Renal pelvis (tissue), 4 donors: ENCODE measurements around the gene FAM20B. TPM values are rescaled to one million over a fixed set of nuclear protein-coding genes. Genes with fewer than 3 reads are reported as not detected.

Experiments used
- DNase-seq: peaks from one replicate; pipeline ENCODE4 v3.0.0-alpha.2; 2013
- polyA plus RNA-seq, 3 donors: library from polyadenylated mRNA; unstranded; fragments of 120-200 nt; gene quantifications; one replicate each; pipeline ENCODE4 v1.2.1, GENCODE V29; 2013; ENCODE audit not compliant: insufficient read length in 3 of 3

Gene FAM20B
- polyA plus RNA-seq, 3 donors: 36.9 to 42.5 (median 40.1) TPM

DNA sequence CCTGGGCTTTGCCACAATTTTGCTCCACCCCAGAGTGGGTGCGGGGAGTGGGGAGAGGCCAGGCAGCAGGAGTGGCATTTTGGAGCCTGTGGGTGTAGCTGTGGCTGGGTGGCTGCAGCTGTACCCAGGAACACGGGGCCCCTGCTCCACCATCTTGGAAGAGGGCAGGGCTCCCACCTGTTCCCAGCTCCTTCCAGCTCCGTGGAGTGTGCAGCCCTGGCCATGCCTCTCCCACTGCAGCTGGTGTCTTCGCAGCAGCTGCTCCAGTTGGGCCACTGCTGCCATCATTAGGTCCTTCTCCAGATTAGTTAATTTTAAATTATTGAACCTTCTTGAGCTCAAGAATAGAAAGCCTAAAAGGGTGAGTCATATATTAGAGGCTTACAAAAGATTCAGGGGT lies 17.6 kb downstream of the FAM20B start:
- no peak for DNase-seq

DNA sequence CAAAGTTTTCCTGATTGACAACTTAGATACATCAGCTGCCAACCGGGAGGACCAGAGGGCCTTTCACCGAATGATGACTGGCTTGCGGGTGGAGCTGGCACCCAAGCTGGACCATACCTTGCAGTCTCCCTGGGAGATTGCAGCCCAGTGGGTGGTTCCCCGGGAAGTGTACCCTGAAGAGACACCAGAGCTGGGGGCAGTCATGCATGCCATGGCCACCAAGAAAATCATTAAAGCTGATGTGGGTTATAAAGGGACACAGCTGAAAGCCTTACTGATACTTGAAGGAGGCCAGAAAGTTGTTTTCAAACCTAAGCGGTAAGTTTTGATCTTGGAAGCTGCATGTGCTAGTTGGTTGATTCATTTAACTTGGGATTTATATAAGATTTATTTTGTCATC lies 18.2 kb downstream of the FAM20B start:
- no peak for DNase-seq

DNA sequence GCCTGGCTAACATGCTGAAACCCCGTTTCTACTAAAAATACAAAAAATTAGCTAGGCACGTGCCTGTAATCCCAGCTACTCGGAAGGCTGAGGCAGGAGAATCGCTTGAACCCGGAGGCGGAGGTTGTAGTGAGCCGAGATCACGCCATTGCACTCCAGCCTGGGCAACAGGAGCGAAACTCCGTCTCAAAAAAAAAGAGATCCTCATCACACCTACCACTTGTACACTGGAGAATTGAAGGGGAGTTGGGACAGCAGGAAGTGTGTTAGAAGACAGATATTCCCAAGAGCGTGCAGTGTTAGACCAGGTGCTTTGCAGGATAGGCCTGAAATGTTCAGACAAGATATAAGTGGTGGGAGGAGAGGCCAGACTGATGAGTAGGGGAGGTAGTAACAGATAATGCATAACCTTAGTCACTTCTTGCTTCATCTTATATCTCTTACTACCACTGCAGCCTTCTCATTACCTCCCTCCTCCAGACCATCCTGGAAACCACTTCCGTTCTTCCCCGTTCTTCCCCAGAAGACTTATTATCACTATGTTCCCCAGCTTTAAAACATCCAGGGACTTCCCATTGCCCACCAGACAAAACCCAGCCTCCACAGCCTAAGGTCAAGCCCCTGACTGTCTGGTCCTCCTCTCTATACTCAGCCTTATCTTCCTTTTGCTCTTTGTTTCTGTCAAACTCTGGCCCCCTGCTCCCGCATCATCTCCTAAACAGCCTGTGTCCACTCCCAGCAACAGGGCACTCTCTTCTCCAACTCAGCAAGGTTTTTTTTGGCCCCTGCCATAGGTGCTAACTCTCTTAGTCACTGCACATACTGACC lies 21.3 kb downstream of the FAM20B start:
- DNase-seq: no peak

DNA sequence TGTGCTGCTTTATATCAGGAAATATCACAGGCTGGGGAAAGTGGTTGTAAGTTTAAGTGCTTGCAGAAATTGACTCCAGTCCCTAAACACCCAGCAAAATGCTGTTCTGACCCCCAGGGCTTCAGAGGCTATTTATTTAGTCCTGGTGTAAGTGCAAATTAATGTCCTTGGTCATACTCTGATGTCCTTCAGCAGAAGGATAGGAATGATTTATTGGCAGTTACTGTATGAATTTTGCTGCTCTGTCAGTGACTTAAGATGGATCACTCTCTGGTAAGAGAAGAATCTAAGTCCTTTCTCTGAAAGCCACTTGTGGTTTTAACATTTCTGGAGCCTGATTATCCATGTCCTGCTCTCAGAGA lies 21.9 kb downstream of the FAM20B start:
- DNase-seq: no peak

DNA sequence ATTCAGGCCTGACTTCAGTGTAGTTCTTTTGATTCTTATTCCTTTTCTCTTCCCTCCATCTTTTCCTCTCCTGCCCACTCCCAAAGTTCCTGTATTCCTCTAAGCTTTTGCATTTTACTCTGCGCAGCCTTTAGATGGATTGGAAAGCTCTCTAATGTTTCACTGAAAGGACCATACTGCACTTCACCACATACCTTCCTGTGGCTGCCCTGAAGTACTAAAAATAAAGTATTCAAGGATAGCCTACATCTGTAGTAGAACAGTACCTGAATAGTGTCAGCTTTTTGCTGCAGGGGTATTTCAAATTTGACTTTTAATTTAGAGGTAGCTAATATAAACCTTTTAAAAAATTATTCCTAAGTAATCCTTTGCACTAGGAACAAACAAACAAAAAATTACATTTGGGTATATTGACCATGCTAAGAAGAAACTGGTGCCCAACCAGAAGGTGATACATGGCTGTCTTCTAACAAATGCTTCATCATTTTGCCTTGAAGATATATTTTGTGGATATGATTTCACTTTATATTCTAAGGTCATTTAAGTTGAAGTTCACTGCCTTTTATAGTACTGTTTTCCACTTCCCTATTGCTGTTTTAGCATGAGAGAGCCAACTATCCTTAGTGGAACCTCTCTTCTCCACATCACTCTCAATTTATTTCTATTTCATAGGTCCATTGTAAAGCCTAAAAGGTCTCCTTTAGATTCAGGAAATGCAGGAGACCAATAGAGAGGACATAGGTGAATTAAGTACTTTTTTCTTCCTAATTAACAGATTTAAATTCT lies 22.8 kb downstream of the FAM20B start:
- DNase-seq: no peak

DNA sequence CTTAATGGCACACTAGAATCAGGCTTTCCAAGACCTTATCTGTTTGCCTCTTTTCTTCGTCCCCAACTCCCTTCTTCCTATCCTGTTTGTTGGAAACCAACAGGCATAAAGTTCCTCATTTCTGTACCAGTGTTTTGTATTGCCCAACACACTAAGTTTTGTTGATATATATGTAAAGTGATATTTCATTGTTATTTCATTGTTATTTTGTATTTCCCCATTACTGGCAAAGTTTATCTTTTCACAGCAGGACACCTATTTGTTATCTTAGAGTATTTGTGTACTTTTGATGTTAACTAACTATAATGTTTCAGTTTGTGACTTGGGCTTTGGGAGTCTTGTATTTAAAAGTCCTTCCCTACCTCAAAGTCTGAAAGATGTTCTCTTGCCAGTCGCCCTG lies 27.1 kb downstream of the FAM20B start:
- no peak for DNase-seq

DNA sequence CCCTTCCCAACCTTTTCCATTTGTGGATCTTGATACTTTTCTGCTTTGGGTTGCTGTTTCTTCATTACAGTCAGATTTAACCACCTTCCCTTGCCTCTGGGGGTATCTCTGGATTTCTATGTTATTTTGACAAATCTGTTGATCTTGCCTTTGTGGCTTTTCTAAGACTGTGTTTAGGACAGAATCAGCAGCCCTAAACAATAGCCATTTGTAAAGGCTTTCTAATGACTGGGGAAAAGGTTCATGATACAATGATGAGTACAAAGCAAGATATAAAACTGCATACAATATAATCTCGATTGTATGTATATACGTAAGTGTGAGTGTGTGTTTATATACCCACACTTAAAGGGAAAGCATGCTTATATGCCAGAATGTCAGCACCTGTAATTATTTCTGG lies 27.8 kb downstream of the FAM20B start:
- no peak for DNase-seq

DNA sequence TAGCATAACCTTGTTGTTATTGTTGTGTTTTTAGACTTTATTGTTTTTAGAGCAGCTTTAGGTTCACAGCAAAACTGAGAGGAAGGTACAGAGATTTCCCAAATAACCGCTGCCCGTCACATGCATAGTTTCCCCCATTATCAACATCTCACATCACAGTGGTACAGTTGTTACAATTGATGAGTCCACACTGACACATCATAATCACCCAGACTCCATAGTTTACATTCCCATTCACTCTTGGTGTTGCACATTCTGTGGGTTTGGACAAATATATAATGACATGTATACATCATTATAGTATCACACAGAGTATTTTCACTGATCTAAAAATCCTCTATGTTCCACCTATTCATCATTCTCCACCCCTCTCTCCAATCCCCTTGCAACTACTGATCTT lies 30.2 kb downstream of the FAM20B start:
- DNase-seq: no peak

DNA sequence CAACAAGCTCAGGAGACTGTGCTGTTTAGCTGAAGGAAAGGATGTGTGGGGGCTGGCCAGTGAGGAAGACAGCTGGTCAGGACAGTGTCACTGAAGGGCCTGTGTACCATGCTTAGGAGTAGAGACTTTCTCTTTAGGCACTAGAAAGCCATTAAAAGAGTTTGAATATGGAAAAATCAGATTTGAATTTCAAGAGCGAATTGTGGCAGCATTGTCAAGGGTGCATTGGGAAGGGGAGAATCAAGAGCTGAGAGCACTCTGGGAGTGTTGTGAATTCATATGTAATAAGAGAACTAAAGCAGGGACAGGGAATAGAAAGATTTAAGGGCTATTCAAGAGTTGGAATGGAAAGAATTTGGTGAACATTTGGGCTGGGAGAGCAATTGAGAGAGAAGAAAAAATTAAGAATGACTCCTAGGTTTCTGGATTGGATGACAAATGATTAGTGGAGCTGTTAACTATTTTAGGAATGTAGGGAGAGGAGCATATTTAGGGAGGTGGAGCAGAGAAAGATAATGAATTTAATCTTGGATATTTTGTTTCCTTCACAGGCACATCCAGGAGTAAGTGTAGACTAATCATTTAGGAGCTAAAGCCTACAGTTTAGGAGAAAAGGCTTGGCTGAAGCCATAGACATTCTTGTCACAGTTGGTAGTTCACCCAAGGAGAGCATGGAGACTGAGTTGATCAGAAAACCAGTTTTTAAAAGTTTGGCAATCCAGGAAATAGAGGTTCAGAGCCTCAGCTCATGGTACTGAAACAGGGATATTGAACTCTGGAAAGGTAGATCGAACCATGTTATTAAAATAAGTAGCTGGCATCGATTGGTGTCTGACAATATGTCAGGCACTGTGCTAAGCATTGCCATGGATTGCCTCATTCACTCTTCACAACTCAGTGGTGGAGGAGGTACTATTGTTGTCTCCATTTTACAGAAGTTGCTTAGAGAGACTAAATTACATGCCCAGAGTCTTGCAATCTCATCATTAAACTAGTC lies 33.1 kb downstream of the FAM20B start:
- no peak for DNase-seq

DNA sequence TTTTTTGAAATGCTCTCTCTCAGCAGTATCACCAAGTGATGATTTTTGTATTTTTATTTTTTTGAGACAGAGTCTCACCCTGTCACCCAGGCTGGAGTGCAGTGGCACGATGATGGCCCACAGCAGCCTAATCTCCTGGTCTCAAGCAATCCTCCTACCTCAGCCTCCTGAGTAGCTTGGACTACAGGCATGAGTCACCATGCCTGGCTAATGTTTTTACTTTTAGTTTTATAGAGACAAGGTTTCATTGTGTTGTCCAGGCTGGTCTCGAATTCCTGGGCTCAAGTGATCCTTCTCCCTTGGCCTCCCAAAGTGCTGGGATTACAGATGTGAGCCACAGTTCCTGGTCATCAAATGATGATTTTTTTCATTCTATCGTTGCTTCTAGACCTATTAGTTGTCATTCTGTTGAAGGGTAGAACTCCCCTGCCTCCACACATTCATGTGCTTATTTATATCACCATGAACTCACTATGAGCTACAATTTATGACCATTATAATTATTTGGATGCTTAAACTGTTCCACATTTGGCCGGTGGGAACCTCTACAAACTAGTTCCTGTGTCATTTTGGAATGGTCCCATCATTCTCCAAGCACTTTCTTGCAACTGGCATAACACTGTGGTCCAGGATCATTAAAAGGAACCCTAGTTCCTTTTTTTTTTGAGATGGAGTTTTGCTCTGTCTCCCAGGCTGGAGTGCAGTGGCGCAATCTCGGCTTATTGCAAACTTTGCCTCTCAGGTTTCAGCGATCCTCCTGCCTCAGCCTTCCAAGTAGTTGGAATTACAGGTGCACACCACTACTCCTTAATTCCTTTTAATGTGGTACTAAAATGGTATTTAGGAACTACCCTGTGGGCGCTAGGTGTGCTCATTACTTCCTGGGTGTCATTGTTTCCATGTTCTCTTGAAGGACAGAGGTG lies 35.9 kb downstream of the FAM20B start:
- no peak for DNase-seq

DNA sequence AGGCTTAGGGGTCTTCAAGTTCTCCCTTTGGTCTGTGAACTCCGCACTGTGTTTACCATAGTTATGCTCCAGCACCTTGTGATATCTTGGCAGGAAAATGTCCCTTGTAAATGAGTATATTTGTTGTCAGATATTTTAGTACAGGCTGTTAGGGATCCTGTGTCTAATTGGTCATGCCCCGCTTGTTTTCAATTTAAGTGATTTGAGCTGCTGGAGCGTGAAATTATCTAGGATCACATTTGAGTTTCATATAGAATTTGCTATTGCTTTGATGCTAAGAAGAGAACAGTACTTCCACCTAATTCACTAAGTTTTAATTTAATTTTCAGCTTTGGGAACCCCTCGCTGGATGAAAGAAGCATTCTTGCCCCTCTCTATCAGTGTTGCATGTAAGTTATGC lies 40.8 kb downstream of the FAM20B start:
- peak; percentile 42 for DNase-seq

DNA sequence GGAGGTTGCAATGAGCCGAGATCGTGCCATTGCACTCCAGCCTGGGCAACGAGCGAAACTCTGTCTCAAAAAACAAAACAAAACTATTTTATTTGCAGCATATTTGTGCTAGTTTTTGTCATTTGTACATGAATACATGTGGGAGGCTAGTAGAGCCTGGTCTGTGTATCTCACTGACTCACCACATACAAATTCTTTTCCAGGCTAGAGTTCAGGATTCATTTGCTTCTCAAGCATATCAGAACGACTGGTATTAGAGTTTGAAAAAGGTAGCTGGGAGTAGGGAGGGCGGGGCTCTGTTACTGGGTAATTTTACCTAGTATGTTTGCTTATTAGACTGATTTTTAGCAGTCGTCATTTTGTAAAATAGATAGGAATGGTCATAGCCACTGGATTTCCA lies 51.7 kb downstream of the FAM20B start:
- DNase-seq: no peak

DNA sequence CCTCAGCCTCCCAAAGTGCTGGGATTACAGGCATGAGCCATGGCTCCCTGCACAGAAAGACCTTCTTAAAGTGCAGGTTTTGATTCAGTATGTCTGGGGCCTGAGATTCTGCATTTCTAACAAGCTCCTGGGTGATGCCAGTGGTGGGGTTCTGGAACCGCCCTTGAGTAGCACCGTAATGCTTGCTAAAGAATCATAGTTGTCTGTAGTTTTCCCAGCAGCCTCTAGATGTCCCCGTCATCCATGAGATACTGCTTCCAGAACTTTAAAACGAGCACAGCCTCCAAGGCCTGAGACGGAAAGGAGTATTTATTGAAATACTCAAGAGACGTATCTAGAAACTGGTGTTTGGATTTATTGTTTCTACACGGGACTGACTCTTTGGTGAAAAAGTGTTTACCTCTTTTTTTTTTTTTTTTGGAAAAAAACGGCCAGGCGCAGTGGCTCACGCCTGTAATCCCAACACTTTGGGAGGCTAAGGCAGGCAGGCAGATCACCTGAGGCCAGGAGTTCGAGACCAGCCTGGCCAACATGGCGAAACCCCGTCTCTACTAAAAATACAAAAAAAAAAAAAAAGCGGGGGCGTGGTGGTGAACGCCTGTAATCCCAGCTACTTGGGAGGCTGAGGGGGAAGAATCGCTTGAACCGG lies 53.5 kb downstream of the FAM20B start:
- DNase-seq: peak; percentile 71

DNA sequence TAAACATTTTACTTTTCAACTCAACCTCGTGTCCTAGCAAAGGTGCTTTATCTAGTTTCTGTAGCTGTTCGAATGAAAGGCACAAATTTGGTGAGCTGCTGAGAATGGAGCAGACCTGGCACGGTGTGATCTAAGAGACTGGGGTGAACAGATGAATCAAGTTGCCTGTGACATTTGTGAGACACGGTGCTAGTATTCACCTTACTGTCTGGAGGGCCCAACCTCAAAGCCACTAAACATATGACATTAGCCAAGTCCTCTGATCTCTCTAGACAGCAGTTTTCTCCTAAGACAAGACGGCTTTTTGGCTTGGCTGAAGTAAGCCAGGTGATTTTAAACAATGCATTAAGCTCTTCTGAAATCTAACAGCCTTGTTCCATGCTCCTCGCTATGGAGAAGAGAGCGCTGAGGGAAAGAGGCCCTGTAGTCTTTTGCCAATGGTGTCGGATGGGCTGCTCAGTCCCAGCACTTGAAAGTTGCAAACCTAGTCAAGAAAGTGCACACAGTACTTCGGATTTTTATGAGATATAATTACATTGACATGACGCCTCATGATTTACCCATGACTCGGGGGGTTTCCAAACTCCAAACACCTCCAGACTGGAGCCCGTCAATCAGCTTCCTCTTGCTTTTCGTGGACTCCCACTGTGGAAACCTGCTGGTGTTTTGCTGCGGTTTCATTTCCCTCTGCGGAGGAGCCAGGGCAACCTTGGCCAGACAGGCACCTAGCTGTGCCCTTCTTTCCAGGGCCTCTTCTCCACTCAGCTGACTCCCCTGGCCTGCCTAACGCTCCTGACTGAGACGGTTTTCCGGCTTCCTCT lies 55.4 kb downstream of the FAM20B start:
- no peak for DNase-seq

DNA sequence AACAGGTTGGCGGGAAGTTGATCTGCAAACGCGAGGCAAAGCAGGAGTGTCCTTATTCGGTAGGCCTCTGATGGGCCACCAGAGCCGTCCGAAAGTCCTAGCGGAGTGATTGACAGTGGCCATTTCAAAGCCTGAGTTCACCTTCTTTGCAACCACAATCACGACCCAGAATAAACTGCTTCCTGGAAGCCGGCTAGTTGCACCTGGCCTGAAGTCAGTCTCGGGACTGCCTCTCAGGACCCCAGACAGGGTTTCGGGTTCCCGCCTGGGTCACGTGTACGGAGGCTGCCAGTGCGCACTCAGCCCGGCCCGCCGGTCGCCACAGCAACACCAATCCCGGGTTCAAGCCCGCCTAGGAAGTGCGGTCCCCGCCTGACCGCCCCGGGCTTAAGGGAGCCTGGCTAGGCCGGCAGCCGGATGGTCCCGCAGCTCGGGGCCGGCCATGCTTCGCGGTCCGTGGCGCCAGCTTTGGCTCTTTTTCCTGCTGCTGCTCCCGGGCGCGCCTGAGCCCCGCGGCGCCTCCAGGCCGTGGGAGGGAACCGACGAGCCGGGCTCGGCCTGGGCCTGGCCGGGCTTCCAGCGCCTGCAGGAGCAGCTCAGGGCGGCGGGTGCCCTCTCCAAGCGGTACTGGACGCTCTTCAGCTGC lies 56.1 kb downstream of the FAM20B start, which contains the start of gene TOR3A:
TSS of gene TOR3A (plus strand) at position 384 of the 646 bp plus-strand sequence. CDS start at position 443, 59 bp downstream.
- DNase-seq: peak; percentile 92

DNA sequence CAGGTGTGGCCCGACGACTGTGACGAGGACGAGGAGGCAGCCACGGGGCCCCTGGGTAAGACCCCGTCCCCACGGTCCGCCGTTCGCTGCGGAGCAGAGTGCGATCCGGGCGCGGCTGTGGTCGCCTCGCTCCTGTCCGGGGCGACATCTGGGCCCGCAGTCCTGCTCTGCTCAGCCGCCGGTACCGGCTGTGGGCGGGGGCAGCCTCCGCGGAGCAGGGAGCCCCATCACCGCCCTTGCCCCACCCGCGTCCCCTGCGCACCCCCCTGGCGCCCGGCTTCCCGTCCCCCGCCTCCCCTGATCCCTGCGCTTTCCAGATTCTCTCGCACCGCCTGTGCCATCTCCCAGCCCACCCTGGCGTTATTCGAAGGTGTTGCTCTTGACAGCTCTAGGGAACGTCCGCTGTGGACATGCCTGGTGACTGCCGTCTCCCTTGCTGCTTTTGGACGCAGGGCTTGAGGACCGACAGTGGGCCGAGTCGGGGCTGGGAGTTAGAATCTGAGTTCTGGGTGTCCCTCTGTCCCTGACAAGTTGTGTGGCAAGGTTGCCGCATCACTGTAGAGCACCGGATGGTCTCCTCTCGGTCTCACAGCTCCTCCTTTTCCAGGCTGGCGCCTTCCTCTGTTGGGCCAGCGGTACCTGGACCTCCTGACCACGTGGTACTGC lies 56.8 kb downstream of the FAM20B start:
- no peak for DNase-seq

DNA sequence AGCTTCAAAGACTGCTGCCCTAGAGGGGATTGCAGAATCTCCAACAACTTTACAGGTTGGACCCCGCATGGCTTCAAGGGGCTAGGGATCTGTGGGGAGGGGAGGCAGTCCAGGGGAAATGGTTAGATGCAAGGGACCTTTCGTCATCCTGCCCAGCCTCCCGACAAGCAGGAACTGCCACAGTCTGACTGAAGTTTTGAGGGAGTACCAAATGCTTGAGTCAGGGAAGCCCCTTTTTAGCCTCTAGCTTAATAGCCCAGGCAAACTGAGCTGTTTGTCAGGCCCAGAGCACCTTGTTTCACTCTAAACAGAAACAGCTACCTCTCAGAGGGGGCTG lies 57.3 kb downstream of the FAM20B start:
- DNase-seq: no peak

DNA sequence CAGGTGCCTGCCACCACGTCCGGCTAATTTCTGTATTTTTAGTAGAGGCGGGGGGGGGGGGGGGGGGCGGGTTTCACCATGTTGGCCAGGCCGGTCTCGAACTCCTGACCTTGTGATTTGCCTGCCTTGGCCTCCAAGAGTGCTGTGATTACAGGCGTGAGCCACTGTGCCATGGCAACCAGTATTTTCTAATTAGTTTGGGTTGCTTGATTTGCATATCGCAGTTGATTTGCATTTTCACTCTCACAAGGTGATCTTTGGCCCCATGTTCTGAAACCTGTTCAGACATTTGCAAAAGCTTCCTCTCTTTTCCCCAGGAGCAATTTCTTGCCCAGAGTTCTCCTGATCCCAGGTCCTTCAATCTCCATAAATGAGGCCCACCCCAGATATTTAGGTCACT lies 57.8 kb downstream of the FAM20B start:
- no peak for DNase-seq
